HG03103 (cell line): ENCODE data around the gene THOC1.

Experiments used
- ATAC-seq: cut with Tn5 transposase; IDR thresholded peaks from one replicate; pipeline ENCODE4 v1.9.1; 2021; ENCODE audit warnings: low read depth; ENCODE audit not compliant: unreplicated experiment

THOC1 gene

DNA sequence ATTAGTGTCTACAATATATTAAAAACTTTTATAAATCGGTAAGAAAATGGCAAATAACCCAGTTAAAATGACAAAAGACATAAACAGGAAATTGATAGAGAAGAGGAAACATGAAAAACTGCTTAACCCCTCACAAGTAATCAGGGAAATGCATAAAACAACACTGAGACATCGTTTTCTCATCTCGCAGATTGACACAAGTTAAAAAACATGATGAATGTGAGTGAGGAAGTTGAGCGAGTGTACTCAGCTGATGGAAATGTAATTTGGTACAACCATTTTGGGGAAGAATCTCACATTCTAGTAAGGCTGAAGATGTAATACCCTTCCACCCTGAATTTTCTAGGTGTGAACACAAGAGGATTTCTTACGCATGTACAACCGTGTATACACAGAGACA lies 18.0 kb upstream of the THOC1 start:
- ATAC-seq: no peak

DNA sequence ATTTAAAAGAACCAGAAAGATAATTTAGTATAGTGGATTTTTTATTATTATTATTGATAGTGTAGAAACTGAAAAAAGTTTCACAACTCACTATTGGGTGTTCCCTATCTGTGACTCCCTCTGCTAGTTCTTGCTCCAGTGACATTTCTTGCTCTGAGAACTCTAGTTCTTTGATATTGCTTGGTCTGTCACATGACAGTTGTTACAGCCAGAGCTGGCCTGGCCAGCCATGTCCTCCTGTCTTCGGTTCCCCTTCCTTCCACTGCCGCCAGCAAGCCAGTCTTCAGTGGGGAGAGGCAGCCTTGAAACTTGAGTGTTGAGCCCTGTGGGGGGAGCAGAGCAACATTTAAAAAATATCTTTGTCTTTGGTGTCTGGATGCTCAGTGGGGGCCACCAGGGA lies 7.6 kb upstream of the THOC1 start:
- no peak for ATAC-seq

DNA sequence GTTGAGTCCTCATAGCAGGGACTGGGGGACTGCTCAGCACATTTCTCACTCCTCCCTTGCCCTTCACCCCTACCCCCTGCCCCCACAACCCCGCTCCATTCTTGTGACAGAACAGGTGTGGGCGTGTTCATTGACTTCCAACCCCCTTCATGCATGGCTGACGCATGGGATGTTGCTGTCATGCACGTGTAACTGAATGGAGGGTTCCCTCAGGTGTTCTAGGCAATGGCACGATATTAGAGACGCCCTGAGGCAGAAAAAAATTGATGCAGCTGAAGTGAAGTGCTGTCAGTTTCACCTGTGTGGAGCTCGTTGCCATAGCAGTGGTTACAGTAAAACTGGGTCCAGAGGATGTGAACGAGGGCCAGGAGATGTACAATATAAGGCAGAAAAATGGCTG lies 6.5 kb upstream of the THOC1 start:
- no peak for ATAC-seq

DNA sequence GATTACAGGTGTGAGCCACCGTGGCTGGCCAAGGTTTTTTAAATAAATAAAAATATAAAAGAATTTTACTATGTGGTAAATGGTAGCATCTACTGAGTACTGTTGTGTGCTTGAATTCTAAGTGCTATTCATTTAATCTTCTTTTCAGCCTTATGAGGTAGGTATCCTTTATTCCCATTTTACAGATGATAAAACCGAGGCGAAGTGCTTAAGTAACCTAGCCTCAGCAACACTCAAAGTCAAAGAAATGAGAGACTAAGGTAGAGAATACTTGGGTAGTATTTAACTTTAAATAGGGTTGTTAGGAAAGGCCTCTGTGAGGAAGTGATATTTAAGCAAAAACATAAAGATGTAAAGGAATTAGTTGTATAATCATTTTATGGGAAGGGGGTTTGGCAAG lies 5.7 kb upstream of the THOC1 start:
- ATAC-seq: no peak

DNA sequence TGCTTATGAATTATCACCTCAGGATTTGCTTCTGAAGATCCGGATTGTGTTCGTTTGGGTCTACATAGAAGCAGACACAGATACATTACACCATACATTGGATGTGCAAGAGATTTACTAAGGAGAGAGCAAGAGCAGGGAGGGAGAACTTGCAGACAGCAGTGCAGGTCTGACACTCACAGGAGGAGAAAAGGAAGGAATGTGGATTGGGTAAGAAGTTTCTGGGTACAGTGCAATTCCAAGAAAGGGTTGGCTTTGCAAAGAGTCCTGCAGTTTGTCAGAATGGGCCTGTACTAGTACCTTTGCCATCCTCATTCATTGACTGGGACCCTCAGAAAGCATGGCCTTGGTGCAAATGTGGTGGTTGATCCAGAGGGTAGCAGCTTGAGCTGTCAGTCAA lies 4.8 kb upstream of the THOC1 start:
- ATAC-seq: no peak

DNA sequence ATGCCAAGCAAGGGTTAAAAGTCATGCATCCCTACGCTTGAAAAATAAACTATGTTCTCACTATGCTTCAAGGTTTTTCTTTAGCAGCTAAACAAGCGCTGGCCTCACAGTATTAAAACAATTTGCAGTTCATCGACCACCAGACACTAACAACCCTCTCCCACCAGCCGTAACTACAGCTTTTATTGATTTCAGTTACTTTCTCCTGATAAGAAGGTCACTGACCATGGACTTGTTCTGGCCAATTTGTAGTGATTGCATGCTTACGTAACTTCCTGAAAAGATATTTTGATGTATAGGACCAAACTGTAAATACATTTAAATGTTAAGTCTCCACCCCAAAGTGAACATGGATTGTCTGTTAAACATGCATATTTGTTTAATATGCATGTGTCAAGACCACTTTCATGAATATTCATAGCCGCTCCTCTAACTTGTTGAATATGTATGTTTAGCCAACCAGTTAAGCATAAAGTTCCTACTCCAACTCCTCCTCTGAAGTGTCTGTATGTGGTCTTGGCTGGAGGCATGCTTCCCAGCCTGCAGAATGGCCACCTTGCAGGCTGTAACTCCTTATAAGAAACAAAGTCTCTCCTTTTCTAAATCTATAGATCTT lies 1.7 kb upstream of the THOC1 start:
- ATAC-seq: no peak

DNA sequence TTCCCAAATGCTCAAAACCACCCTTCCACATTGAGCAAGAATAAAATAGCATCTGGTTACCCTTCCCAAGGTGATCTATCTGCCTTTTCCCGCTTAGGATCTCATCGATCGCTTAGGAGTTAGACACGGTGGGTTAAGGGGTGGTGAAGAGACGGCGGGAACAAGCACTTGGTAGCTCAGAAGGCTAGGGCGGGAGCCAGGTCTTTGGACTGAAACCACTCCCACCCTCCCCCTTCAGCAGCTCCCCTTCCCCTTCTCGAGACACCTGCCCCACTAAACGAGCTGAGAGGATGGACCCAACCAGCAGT lies 513 bp downstream of the THOC1 start:
- ATAC-seq: no peak

DNA sequence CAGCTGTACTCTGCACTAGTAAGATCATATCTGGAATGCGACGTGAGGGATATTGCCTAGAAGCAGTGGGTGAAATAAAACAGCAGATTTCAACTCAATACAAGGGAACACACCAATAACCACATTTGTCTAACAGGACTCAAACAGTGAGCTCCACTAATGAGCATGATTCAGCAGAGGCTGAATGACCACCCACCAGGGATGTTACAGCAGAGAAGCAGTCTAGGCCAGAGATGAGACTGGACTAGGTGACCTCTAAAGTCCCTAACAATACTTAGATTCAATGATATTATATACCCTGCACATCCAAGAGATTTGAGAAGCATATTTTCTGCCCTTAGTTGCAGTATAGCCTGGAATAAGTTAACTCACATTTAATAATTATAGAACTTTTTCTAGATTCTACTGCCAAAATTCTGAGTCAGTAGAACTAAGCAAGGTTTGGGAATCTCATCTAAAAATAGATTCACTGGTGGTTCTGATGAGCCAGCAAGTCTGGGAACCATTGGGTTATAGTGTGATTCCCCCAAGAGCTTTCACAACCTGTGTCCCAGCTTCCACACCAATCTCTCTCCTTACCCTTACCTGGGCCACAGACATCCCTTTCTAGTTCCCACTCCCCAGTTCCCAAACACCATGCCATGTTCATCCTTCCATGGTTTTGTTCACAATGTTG lies 6.3 kb downstream of the THOC1 start:
- ATAC-seq: no peak

DNA sequence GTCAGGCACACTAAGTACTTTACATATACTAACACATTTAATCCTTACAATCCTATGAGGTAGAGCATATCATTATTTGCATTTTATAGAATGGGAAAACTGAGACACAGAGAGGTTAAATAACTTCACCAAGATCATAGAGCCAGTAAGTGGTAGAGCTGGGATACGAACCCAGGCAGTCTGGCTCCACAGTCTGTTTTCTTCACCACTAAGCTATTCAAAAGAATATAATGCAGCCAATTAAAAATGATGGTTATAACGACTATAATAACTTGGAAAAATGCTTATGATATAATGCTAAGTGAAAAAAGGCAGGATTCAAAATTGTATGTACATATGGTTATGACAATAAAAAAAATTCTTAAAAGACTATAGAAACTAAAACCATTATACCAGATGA lies 7.3 kb downstream of the THOC1 start:
- no peak for ATAC-seq

DNA sequence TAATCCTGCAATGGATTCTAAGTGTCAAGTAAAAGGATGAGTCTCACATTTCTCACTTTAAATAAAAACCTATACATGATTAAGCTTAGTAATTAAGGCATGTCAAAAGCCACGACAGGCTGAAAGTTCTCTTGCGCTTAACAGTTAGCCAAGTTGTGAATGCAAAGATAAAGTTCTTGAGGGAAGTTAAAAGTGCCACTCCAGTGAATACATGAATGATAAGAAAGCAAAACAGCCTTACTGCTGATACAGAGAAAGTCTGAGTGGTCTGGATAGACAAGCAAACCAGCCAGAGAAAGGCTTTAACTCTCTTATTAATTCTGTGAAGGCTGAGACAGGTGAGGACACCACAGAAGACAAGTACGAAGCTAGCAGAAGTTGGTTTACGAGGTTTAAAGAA lies 12.7 kb downstream of the THOC1 start:
- no peak for ATAC-seq

DNA sequence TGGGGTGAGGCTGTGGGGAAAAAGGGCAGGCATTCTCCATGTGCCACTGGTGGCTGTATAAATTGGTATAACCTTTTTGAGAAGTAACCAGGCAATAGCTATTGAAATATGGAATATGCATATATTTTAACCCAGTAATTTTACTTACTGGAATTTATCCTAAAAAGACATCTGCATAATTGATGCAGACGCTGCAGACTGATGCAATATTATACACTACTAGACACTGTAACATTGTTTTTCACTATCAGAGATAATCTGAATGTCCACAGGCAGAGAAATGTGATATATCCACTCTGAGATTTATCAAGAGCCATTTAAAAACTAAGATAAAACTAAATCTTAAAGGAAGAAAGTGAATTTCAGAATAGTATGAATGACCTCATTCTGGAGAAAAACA lies 14.7 kb downstream of the THOC1 start:
- ATAC-seq: no peak

DNA sequence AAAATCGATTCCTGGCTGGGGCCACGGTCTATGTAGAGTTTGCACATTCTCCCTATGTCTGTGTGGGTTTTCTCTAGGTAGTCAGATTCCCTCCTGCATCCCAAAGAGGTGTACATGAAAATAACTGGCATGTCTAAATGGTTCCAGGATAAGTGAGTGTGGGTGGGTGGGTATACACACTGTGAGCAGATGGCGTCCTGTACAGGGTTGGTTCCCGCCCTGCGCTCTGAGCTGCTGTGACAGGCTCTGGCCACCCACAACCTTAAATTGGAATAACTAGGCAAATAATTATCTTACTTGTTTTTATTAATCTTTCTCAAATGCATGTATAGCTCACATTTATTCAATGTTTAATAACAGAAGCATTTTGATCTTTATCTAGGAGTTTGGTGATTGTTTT lies 16.3 kb downstream of the THOC1 start:
- no peak for ATAC-seq

DNA sequence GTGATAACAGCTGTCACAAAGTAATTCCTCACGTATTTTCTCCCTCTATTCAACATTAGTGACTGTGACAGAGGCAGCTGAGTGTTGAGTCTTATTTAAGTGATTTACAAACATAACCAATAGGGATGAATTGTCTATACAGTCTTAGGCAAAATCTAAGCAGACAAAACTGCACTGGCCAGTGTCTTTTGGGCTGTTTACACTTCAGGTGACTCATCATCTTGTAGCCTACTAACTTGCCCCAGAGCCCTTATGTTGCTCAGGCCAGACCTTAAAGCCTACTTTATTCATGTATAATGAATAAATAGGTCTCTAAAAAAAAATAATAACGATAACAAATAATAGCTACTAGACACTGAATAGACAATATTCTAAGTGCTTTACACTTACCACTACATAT lies 17.2 kb downstream of the THOC1 start:
- ATAC-seq: no peak

DNA sequence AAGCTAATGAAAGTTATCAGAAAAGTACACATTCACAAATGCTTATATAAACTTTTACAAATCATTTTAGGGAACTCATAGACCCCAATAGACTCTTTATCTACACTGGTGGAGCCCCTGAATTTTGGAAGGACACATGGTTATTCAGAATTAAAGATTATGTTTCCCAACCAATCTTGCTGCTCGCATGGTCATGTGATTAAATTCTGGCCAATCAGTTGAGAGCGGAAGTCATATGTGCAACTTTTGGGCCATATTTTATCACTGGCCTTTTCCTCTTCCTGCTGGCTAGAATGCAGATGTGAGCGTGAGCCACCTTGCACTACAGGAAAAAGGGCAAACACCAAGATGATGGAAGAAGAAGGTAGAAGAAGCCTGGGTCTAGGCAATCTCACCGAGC lies 19.8 kb downstream of the THOC1 start:
- ATAC-seq: no peak

DNA sequence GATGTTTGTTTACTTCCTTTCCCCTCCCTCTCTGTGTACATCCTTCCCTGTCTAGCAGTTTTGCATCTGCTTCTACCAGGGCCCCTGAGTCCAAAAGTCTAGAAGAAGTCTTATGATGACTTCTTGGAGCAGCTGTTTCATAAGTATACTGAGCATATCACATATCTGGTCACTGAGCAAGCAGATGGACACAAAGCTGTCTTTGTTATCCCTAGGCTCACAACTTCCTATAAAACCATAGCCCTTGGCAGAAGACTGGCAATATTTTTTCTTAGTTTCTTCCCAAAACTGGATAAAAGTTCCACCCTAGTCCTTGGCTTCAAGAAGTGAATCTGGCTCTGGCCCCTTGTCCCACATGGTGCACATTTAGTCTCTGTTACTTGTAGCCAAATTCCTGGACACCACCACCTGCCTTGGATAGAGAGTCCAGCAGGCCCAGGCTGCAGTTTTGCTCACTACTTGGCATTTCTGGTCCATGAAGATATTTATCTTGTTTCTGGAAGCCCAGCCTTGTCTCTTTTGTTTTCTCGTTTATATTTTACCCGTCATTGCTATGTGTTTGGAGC lies 22.5 kb downstream of the THOC1 start:
- no peak for ATAC-seq

DNA sequence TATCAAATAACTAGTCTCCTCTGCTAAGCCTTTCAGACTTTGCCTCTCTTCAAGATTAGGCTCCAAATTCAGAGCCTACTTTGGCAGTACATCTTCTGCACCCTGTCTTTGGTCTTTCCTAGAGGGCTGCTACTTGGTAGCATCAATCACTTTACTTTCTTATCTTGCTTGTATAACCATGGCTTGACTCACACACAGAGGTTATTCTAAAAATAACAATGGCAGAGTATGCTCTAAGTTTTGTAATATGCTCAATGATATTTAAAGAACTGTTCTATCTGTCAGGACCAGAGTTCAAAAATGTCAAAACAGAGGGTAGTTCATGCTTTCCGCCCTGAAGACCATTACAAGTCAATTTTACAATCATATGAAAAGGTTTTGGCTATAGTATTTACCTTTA lies 27.7 kb downstream of the THOC1 start:
- ATAC-seq: no peak

DNA sequence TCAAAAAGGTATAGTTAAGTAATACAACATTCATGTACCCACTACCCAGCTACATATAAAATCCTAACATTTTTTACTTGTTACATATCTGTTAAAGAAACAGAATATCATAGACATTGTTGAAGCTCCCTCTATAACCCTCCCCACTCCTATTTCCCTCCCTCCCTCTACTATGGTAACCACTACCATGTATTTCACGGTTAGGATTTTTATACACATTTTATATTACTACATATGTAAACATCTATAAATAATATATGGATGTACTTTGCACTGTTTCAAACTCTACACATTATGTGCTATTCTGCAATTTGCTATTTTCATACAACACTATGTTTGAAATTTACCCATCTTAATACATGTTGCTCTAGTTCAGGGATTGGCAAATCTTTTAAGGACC lies 36.3 kb downstream of the THOC1 start:
- no peak for ATAC-seq

DNA sequence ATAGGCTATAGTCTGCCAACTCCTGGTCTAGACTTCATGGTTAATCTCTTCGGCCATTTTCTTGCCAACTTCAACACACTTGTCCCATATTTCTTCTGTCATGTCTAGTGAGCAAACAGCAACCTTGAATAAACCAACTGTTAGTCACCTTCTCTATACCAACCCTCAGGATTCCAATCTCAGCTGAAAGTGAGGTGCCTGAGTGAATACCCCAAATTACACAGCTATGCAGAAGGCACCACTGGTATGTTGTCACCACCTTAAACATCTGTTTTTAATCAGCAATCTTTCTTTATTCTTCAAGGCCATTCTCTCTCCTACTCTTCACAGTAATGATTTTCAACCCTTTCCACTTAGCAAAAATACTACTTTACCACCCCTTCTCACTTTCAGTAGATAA lies 39.3 kb downstream of the THOC1 start:
- no peak for ATAC-seq

DNA sequence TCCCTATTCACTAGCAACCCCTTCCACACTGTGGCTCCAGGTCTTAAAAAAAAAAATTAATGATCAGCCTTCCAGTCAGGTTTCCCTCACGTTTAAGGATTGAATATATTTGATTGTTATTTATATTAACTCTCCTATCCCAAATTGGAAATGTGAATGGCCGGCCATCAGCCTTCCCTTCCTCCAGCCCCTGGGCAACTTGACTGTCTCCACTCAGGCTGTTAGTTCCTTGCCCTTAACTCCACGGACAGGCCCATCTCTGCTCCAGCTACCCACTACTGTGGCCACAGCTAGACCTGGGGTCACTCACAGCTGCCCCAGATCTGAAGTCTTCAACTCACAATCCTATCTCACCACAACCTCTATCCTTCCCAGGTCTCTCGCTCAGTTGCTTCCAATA lies 39.9 kb downstream of the THOC1 start:
- ATAC-seq: no peak

DNA sequence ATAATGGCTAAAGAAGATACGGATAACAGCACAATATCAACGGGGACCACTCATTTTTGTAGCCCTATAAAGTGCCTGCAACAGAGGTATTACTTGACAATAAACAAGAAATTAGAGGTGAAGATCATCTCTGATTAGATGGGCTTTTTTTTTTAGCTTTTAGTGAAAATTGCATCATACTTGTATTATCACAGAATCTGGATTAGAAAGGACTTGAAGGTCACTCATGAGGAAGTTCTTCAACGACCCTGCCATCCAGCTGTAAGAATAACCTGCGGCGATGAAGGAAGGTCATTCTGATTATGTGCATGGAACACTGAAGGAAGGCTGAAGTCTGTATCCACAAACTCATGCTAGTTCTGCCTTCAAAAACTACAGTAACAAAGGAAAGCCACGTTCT lies 40.5 kb downstream of the THOC1 start:
- no peak for ATAC-seq

DNA sequence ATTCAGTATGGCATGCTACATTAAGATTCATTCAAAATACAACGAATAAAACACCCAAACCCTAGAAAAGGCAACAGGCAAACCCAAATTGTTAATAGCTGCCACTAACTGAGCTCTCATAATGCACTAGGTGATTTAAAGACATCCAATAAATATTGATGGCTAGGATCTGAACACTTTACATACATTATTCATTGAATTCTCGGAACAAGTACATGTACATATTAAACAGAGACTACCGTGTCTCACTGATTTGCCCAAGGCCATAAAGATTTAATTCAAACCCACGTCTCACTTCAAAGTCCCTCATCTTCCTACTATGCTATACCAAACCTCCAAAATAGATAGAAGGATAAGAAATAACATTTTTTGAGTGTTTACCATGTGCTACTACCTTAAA lies 42.1 kb downstream of the THOC1 start:
- ATAC-seq: no peak

DNA sequence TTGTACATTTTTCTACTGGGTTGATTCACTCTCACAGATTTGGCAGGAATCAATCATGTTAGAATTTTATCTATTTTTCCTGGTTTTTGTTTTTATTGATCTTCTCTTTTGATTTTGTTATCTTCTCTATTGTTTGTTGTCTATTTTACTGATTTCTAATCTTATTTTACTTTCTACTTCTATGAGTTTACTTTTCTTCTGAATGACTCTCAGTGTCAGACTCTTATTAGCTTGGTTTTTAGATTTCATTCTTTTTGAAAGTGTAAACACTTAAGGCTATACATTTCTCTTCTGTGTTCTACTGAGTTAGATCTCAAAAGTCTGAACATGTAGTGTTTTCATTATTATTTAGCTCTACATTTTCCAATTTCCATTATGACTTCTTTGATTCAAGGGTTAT lies 47.1 kb downstream of the THOC1 start:
- ATAC-seq: no peak
